HuH-7.5 (cell line): ENCODE results near the gene KLHL36.

ENCODE experiments used
- DNase-seq: peaks from one replicate; pipeline ENCODE4 v3.0.0; 2011; ENCODE audit warnings: low spot score

Gene KLHL36

DNA sequence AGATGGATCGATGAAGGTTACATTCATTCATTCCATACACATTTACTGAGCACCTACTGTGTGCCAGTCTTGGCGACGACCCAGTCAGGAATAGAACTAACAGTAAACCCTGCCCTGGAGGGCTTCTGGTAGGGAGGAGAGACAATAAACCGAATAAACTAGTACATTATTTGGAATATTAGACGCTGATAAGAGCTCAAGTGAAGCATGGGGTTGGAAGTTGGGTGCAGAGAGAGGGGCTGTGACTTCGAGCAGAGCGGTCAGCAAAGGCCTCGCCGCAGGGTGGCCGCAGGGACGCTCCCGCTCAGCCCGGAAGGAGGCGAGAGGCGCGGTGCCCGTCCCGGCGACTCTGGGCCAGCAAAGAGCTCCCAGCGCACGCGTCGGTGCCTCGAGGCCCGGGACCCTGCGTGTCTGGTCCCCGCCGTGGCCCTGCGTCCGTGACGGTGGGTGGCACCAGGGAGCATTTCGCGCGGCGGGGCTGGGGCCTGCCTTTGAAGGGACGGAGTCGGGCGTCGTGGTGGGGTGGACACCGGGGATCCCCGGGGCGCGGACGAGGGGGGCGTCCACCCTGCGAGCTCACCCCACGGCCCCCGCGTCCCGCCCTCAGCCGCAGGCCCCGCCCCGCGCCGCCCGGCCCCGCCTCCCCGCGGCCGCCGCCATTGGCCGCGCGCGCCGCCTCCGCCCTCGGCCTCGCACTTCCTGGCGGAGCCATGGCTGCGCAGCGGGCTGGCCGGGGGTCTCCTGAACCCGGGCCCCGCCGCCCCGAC, at the start of gene KLHL36:
Gene KLHL36, plus strand, starts transcription at position 684 of the 767 bp plus-strand sequence. CDS start 2,357 bp downstream, outside the sequence.
- DNase-seq, result peak; percentile 91

DNA sequence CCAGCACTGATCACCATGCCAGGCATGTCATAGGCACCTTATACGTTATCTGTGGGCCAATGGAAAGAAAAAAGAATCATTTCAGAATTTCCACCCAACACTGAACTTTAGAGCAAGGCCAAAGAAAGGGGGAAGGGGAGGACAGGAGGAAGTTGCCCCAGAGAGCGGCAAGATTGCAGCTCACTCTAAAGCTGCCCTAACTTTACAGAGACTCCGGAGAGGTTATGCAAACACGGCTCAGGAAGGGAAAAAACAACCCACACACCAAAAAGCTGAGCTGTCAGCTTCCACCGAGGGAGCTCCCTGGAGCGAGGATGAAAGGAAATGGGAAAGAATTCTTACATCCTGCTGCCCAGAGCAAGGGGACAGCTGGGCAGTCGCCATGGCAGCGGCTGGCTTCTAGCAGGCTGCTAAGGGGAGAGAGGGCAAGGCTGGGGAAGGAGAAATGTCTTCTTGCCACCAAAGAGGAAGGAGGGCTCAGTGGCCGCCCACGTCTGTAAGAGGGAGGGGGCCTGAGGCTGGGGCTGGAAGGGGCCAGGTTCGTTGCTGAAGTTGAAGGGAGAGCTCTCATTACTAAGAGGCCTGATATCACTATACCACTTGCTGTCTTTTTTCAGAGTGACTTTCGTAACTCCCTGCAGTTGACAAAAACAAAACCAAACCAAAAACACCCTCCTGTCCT, 48.6 kb upstream of the KLHL36 start:
- peak; percentile 58 for DNase-seq

DNA sequence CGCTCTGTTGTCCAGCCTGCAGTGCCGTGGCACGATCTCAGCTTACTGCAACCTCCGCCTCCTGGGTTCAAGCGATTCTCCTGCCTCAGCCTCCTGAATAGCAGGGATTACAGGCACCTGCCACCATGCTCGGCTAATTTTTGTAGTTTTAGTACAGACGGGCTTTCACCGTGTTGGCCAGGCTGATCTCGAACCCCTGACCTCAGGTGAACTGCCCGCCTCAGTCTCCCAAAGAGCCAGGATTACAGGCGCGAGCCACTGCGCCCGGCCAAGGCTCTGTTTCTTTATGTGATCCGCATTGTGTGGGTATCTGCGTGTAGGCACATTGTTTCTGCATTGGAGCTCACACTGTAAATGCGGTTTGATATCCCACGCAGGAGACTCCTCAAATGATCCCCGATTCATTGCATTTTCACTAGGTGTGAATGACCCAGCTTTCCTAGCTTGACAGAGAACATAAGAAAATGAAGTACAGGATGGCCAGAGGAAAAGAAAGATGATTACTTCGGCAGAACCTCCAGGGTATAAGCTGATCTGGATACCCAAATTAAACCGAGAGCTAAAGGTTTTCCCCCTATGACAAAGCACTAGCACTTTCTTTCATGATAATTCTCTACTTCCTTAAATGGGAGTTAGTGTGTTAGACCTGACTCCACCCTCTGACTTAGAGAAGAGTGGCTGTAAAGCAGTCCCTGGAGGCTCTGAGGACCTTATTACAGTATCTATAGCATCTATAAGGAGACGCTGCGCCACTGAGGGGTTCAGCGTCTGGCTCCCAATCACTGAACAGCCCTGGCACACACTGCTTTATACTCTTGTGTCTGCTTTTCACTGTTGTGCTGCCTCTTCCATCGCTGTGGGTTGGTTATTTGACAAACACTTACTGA, 47.7 kb upstream of the KLHL36 start:
- DNase-seq, result no peak

DNA sequence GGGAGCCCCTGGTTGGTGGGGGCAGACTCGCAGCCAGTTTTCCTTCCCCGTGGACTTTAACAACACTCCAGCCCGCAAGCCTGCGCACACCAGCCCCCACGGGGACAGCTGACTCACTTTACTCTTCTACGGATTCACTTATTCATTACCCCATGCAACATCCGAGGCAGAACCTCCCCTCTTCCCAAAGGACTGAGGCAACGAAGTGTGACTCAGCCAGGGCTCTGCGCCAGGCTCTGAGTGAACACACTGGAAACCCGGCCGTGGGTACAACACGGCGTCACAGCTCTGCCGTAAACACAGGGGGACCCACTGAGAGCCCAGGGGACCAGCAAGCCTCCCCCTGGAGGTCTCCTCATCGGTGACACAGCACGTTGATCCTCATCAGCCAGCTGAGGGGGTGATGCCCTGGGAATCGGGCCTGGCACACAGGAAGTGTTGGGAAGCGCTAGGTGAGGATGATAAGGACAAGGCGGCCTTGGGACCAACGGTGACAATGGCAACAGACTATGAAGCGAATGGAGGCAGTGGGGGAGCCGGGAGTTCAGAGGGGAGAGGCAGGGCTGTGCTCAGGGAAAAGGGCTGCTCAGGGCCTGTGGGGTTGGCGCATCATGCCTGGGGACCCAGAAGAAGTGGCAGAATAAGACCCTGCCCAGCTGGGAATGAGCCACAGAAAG, 45.0 kb upstream of the KLHL36 start:
- no peak for DNase-seq

DNA sequence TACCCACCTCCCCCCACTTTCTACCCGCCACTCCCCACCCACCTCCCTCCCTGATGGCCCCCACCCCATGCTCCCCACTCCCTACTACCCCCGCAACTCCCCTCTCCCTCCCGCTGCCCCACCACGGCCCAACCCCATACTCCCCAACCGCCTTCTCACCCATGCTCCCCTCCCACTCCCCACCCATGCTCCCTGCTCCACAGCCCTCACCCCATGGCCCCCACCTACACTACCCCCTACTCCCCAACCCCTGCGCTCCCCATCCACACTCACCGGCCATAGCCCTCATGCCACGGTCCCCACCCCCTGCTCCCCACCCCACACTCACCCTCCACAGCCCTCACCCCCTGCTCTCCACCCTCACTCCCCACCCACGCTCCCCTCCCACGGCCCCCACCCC, 44.4 kb upstream of the KLHL36 start:
- DNase-seq, result no peak

DNA sequence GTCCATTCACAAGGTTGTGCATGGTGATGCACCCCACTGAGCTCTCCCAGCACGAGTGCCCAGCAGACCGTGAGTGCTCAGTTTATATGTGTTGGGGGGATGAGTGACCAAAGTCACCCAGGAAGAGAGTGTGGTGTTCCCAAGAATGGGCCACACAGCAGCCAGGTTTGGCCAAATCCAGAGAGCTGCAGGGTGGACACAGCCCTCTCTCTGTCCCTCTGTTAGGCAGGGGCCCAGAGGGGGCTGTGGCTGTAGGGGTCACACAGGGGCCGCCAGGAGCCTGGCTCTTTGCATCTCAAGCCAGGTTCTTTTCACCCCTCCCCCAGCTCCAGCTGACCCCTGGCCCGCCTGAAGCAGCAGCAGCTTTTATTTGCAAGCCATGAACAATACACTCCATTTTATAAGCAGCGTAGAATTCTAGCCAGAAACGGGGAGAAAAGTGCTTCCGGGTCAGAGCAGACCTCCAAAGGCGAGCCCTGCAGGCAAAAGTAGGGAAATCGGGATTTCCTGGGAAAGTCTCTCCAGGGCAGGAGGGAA, 43.8 kb upstream of the KLHL36 start:
- DNase-seq, result no peak

DNA sequence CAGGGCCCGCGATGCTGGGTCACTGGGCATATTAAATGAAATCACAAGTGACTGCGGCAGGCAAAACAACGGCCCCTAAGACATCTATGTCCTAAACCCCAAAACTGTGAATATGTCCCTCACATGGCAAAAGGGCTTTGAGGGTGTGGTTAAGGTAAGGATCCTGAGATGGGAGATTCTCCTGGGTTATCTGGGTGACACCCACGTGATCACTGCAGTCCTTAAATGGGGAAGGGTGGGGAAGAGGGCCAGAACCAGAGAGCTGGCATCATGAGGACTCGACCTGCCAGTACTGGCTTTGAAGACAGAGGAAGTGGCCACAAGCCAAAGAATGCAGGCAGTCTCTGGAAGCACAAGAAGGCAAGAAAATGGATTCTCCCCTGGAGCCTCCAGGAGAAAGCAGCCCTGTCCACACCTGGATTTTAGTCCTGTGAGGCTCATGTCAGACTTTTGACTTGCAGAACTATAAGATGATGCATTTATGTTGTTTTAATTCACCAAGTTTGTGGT, 42.9 kb upstream of the KLHL36 start:
- DNase-seq, result no peak

DNA sequence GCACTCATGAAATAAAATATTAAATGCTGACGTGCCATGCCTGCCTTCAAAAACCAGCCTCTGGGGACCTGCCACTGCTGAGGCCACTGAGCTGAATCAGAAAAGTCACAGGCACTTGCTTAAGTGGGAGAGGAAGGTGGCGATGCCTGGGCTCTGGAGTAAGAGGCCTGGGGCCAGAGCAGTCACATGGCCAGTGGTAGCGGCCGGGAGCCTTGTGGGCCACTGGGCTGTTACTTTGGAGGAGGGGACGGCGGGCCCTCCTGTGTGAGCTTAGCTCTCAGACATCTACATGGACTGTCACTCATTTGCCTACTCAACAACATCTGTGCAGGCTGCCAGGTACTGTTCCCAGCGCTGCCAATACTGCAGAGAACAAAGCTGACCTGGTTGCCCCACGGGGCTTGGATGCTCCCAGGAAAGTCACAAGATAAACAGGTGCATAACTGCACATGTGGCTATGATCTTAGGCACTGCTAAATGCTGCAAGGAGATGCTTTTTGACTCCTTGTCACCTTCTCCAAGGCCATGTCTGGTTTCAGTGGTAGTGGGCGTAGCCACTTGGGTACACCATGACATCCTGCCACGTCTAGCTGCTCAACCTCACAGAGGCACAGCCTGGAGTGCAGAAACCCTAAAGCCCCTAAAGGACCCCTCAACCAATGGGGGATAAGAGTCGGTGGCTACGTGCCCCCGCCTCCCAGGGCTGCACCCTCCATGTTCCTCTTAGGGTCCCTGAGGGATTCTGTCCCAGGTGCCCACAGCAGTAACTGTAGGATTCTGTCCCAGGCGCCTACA, 42.0 kb upstream of the KLHL36 start:
- no peak for DNase-seq

DNA sequence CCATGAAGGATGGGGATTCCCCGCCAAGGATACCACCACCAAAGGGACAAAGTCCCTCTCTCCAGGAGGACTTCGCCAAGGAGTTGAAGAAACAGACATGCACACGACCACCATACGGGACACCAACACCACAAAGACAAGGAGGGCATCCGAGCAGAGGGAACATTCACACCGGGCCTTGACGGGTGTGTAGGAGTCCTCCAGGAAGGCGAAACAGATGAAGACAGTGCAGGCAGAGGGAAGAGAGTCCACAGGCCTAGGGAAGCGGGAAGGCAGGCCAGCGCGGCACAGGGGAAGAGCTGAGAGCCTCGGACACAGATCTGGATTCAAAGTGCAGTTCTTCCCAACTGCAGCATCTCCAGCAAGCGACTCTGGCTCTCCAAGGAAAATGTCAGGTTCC, 41.2 kb upstream of the KLHL36 start:
- DNase-seq, result no peak

DNA sequence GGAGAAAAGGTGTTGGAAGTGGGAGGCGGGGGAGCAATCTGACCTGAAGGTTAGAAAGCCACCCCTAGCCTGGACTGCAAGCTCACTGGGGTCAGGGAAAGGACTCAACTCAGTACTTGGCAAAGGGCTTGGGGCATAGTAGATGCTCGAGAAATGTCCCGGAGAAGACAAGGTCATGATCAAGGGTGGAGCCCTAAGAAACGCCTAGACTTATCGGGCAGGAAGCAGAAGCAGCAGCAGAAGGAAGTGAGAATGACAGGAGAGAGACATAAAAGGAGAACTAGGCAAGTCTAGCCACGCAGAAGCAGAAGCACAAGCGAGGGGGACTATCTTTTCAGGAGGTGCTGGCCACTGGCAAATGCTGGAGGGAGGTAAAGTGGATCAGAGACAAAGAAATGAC, 40.6 kb upstream of the KLHL36 start:
- DNase-seq, result no peak

DNA sequence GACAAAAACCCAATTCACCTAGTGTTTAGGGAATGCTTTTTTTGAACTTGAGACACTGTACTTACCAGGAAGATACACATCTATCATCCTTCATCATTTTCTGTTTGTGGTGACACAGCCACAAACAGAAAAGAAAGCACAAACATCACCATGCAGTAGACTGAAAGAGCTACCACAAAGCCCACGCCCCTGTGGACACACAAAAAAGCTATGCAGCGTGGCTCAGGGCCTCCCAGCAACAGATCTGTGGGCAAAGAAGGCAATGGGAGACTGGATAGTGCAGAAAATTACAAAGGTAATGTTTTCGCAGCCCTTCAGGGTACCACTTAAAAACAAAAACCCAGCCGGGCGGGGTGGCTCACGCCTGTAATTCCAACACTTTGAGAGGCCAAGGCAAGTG, 40.0 kb upstream of the KLHL36 start:
- no peak for DNase-seq

DNA sequence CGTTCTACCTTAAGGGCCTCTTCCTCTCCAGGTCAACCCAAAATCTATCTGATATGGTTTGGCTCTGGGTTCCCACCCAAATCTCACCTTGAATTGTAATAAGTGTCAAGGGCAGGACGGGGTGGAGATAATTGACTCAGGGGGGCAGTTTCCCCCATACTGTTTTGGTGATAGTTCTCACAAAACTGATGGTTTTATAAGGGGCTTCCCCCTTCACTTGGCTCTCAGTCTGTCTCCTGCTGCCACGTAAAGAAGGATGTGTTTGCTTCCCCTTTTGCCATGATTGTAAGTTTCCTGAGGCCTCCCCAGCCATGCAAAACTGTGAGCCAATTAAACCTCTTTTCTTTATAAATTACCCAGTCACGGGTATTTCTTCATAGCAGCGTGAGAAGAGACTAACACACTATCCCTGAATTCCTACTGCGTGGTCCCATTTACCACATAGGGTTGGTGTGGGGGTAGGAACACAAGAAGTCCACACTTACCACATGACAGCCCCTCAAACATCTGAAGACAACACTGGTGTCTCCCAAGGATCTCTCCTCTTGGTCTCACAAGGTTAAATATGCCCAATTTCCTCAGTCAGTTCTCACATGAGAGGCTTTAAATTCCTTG, 38.6 kb upstream of the KLHL36 start:
- DNase-seq, result no peak

DNA sequence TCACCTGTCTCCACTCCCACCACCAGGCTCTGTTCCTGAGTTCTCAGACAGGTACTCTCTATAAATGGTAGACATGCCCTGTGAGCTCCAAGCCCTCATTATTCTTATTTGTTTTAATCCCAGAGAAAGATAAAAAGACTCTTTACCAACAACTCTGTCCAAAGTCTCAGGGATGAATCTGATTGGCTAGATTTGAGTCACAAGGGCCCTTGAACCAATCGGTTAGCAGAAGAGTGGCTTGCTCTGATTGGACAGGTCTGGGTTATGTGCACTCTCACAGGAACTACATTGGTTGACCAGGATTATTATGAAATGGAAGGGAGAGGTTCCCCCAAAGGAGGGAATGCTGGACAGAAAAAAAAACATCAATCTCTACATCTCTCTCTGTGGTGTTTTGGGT, 37.9 kb upstream of the KLHL36 start:
- DNase-seq, result no peak

DNA sequence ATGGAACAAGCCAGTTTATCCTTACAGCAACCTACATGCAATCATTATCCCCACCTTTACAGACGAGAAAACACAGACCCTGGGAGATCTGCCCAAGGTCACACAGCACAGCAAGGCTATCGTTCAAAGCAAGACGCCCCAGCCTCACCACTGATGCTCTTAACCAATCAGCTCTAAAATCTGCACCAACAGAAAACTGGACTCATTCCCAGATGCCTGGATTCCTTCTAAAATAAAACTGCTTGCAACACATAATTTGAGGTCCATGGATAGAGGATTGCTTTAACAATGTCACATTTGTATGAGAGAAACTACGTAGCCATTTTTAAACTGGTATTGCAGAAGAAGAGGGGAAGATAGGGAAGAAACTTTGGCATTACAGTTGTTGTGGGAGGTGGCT, 37.3 kb upstream of the KLHL36 start:
- no peak for DNase-seq

DNA sequence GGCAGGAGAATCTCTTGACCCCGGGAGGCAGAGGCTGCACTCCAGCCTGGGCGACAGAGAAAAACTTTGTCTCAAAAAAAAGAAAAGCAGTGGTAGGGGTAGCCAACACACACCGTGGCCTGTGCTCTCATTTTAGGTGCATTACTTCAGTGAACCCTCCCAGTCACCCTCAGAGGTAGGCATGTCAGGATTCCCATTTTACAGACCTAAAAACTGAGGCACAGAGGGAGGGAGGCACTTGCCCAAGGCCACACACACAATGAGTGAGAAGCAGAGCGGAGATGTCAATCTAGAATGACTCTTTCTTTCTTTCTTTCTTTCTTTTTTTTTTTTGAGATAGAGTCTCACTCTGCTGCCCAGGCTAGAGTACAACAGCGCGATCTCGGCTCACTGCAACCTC, 35.6 kb upstream of the KLHL36 start:
- DNase-seq, result no peak

DNA sequence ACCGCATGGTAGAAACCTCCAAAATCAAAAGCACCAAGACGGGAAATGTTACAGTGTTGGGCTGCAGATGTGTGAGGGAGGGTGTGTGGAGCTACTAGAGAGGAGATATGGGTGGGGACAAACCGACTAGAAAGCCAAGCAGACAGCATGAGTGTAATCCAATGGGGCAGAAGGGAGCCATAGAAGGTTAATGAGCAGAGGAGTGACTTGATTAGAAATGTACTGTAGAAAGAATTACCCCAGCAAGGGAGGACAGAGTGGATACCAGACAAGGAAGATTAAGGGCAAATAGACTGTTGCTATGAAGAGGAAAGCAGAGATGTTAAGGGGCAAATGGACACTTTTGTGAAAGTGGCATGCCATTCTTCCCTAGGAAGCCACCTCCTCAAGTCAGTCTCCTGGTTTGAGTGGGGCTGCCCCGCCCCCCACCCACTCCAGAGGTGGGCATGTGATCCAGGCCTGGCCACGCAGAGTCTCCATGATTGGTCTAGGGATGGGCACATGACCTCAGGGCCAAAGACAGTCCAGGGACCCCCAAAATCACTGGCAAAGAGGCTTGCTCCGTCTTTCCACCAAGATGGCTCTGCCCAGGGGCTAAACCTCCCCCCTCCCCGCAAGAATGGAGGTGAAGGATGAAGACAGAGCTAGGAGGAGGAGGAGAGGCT, 34.8 kb upstream of the KLHL36 start:
- no peak for DNase-seq

DNA sequence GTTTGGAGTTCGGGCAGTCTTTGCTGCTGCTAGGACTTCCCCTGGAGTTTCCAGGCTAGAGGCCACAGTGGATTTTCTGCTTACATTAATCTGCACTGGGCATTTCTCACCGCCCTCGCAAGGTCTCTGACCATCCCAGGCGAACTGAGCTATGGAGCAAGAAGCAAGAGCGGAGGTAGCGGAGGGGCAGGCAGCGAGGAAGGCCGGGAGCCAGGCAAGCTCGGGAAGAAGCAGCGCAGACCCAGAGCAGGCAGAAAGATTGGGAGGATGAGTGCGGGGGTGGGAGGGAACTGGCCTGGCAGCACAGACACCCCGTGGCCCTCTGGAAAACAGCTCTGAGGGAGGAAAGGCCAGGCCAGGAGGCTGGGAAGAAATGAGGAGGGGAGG, 34.2 kb upstream of the KLHL36 start:
- DNase-seq, result no peak

DNA sequence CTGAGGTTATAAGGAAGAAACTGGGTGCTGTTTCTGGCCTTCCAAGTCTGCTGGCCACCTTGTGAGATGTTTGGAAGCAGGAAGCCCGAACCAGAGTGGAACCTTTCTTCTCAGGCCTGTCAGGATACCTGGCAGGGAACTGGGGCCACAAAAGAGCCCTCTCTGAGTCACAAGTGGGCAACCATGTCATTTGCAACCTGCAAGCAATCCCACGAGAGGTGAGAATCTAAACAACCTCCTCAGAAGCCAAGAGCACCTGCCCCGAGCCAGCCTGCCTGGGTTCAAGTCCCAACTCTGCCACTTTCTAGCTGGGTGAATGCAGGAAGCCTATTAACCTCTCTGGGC, 33.7 kb upstream of the KLHL36 start:
- DNase-seq, result no peak

DNA sequence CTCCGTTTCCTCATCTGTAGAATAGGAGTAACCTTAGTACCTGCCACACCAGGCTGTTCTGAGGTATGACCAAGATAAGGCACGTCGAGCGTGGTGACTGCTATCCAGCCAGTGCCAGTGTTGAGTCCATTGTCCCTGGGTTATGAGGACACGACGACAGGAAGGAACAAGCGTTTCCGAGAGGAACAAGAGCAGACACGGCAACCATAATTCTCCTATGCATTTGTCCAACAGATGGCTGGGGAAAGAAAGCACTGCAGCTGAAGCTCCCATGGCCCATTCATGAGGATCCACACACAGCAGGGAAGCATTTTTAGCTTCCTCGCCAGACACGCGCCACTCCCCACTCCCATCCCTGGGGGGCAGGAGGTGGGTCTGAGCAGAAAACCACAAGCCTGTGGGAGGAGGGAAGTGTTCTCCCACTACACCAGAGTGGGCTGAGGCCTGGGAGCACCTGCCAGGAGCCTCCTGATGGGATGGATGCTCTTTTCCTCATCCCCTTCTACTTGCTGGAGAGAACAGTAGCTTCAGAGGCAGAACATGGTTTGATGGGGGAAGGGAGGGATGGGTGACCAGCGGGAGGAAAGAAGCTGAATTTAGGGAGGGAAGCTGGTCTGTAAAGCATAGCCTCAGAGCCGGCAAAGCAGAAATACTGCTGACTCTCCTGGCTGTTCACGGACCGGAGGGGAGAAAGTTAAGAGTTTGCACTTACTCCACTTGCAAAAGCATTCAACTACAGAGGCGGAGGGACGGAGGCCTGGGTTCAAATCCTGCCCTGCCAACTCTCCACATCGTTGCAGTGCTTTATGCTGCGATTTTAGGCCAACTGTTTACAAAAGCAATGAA, 33.1 kb upstream of the KLHL36 start:
- no peak for DNase-seq
